GM18873 (cell line): ENCODE data around the gene MT1X.

Experiments used
- ATAC-seq: cut with Tn5 transposase; IDR thresholded peaks from one replicate; pipeline ENCODE4 v1.9.1; 2021; ENCODE audit warnings: mild to moderate bottlenecking, moderate library complexity, moderate number of reproducible peaks; ENCODE audit not compliant: unreplicated experiment, low FRiP score

Gene MT1X

GRCh38 chr16:56675685-56676210 is 6.5 kb upstream of the MT1X start:
- ATAC-seq = no peak

- no peak for ATAC-seq
Observed at GRCh38 chr16:56677474-56677873, 4.8 kb upstream of the MT1X start.

GRCh38 chr16:56679078-56679730 is 3.1 kb upstream of the MT1X start:
- no peak for ATAC-seq

DNA sequence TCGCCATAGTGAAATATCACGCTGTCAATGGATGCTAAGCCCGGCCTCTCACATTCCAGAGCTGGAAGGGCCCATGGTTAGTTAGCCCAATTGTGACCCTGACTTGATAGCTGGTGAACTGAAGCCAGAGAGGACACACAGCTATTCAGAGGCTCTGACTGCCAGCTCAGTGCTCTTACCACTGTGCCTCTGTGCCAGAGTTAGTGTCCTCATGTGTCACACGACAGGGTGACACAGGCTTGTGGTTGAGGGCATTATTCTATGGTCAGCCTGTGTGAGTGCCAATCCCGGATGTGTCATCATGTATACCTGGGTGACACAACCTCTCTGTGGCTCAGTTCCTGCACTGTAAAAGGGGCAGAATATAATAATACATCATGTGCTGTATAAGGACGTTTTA is 2.5 kb upstream of the MT1X start:
- no peak for ATAC-seq

- no peak for ATAC-seq
Observed at GRCh38 chr16:56682703-56683397, 580 bp downstream of the MT1X start.

GRCh38 chr16:56683424-56684172 is 1.3 kb downstream of the MT1X start:
- ATAC-seq = no peak

- ATAC-seq = no peak
Observed at GRCh38 chr16:56684256-56684925, 2.1 kb downstream of the MT1X start.

GRCh38 chr16:56684926-56685590 is 2.8 kb downstream of the MT1X start:
- no peak for ATAC-seq

- no peak for ATAC-seq
Observed at GRCh38 chr16:56686758-56687157, 4.5 kb downstream of the MT1X start.

DNA sequence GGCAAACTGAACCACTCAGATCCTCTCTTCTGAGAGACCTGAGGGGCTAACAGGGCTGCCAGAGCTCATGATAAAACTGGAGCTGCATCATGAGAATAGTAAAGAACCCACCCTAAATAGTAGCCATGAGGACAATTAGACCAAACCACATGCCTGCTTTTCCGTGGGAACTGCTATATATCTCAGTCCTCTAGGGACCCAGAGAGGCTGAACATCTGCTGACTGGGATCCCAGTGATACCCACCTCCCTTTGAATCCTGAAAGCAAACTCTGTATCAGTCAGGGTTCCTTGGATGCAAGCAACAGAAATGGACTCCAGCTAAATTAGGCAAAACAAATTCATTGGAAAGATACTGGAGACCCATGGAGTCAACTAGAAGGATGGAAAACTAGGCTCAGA is 6.5 kb downstream of the MT1X start:
- no peak for ATAC-seq

DNA sequence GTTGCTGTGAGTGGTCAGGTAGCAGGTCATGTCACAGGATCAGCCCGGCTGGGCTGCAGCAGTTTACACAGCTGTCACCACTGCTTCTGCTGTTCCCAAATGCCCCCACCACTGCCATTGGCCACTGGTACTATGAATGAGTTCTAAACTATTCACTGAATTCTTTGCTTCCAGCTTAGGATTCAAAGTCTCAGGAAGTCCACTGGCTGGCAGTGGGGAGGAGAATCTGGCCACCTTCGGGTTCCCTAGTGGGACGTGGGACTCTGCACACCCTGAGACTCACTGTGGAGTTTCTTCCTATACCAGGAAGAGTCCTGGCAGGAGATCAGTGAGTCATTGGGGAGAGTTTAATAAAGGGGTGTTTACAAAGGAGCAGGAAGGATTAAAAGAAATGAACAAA is 6.9 kb downstream of the MT1X start:
- ATAC-seq = no peak

- ATAC-seq = no peak
Observed at GRCh38 chr16:56690420-56691122, 8.3 kb downstream of the MT1X start.

DNA sequence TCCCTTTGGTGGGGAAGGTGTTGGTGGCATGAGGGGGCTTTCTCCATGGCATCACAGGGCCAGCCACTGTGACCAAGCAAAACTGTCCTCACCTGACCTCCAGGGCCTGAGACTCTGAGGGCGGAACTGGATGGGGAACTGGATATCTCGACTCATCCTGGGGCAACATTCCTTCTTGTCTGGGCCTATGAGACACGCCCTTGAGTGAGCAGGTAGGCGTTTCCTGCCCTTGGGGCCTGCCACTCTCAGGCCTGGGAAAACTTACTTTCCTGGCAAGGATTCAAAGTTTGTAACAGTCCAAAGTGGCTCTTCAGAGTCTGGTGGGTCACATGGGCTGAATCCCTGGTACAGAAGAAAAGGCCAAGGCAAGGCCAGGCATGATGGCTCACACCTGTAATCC is 9.6 kb downstream of the MT1X start:
- ATAC-seq = no peak

GRCh38 chr16:56695246-56695645 is 13.0 kb downstream of the MT1X start:
- no peak for ATAC-seq

DNA sequence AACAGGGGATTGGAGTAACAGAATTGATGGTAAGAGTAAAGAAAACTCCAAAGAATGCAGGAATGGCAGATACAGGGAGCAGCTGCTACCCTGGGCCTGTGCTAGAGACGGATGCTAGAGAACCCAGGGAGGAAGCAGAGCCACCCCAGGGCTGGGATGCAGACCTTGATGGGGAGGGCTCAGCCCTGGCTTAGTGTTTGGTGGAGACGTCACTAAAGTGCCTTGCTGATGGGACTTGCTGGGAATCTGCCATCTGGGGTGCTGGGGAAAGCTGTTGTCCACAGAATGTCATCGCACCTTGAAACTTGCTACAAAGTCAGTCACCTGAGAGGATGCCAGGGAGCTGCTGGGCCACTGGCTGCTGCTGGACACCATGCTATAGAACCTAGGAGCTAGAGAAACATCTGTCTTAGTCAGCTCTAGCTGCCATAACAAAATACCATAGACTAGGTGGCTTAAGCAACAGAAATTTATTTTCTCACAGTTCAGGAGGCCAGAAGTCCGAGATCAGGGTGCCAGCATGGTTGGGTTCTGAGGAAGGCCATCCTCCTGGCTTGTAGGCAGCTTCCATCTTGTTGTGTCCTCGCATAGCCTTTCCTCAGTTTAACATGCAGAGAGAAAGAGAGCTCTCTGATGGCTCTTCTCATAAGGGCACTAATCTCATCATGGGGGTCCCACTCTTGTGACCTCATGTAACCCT is 15.3 kb downstream of the MT1X start:
- ATAC-seq = no peak

DNA sequence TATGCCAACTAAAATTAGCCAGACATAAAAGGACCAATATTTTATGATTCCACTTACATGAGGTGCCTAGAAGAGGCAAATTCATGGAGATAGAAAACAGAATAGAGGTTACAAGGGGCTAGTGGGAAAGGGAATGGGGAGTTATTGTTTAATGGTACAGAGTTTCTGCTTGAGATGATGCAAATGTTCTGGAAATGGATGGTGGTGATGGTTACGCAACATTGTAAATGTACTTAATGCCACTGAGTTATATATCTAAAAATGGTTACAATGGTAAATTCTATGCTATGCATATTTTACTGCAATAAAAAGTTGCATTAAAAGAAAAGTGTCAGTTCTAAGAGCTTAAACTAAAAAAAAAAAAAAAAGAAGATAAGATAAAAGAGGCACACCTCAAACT is 17.9 kb downstream of the MT1X start:
- no peak for ATAC-seq

GRCh38 chr16:56700631-56701030 is 18.4 kb downstream of the MT1X start:
- no peak for ATAC-seq

GRCh38 chr16:56701534-56701933 is 19.3 kb downstream of the MT1X start:
- no peak for ATAC-seq

DNA sequence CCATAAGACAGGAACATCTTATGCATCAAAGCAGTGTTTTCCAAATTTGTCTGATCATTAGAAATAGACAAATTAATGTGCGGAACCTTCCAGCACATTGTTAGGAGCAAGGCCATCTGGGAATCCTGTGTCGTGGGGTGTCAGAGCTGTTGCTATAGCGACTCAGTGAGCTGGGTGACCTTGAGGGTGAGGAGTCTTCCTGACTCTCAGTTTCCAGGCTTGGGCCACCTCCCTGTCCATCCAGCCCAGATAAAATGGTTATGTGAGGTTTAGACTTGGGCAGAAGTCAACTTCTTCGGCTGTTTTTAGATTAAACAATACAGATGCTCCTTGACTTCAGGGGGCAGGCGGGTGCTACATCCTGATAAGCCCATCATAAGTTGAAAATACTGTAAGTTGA is 20.6 kb downstream of the MT1X start:
- no peak for ATAC-seq
